Ascending aorta (tissue), 2 donors: ENCODE measurements around the gene TRUB1. TPM values are rescaled to one million over a fixed set of nuclear protein-coding genes. Genes with fewer than 3 reads are reported as not detected.

Experiments
- DNase-seq, 2 donors: peaks; one replicate each; pipeline ENCODE4 v3.0.0-alpha.2; 2019; ENCODE audit warnings: low spot score in 2 of 2
- H3K27ac ChIP-seq, 2 donors: fragments of 200-600 bp; sonication (generic); one replicate each; pipeline ENCODE4 v1.5.1; 2016 to 2017; ENCODE audit warnings: mild to moderate bottlenecking in 1 of 2
- H3K27me3 ChIP-seq: fragments of 200-600 bp; sonication (generic); one replicate; pipeline ENCODE4 v1.5.1; 2017
- H3K36me3 ChIP-seq, 2 donors: fragments of 200-600 bp; sonication (generic); one replicate each; pipeline ENCODE4 v1.5.1; 2016
- H3K4me1 ChIP-seq, 2 donors: fragments of 200-600 bp; sonication (generic); one replicate each; pipeline ENCODE4 v1.5.1; 2016 to 2017; ENCODE audit warnings: mild to moderate bottlenecking in 1 of 2
- H3K4me3 ChIP-seq, 2 donors: fragments of 200-600 bp; sonication (generic); one replicate each; pipeline ENCODE4 v1.5.1; 2016 to 2017; ENCODE audit warnings: mild to moderate bottlenecking in 1 of 2
- H3K9me3 ChIP-seq, 2 donors: fragments of 200-600 bp; sonication (generic); one replicate each; pipeline ENCODE4 v1.5.1; 2016
- intact Hi-C: fragments of 100-400 bp; cut with DNase I; formaldehyde crosslinking; loops from one replicate; pipeline ENCODE4 v1.15.1; 2023
- total RNA-seq: library from RNA; depleted of rRNA; stranded (reverse); fragments of >200 nt; gene quantifications from one replicate; pipeline ENCODE4 v1.1.0, GENCODE V29; 2016
- TF ChIP-seq, protein P1 (sequence below), 3 experiments: fragments of 200-600 bp in 2 of 3; fragments of 450-650 bp in 1 of 3; sonication (generic) in 2 of 3; IDR thresholded peaks; one replicate each; pipeline ENCODE4 v1.5.1; 2016 to 2019; ENCODE audit warnings: antibody characterized with exemption in 3 of 3, mild to moderate bottlenecking in 1 of 3, moderate library complexity in 1 of 3

Gene TRUB1
- total RNA-seq, 1 donor from 2014 or later, result 5.4 TPM

- intact Hi-C loops, result no loop called here
- no peak overlapping the region for H3K27ac ChIP-seq
- no peak for DNase-seq
Measured at GRCh38 chr10:114900658-114901057, 37.3 kb upstream of the TRUB1 start.

DNA sequence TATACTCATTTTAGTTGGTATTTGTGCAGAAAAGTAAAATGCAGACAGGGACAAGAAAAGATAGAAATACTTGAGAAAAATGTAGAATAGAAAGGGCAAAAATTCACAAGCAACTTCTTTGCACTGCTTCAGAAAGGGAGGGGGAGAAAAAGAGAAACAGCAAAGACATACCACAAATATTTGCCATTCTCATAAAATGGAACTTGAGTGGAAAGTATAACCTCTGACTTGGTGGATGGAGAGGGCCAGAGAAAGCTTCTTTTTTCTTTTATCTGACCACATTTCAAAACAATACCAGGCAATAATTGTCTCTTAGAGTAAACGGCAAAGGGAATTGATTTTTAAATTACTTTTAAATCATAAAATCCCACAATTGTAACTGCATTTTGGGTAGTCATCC lies 35.8 kb upstream of the TRUB1 start:
- intact Hi-C loops, result no loop called here
- Histone ChIP-seq H3K4me3 (no peak overlapping the region), H3K27ac (no peak overlapping the region), H3K36me3 (no peaks in the 10 kb centered on the region), H3K27me3 (no peaks in the 10 kb centered on the region), H3K4me1 (no peaks in the 10 kb centered on the region), H3K9me3 (no peaks in the 10 kb centered on the region)
- DNase-seq, result no peak
- TF ChIP-seq, protein P1, sequence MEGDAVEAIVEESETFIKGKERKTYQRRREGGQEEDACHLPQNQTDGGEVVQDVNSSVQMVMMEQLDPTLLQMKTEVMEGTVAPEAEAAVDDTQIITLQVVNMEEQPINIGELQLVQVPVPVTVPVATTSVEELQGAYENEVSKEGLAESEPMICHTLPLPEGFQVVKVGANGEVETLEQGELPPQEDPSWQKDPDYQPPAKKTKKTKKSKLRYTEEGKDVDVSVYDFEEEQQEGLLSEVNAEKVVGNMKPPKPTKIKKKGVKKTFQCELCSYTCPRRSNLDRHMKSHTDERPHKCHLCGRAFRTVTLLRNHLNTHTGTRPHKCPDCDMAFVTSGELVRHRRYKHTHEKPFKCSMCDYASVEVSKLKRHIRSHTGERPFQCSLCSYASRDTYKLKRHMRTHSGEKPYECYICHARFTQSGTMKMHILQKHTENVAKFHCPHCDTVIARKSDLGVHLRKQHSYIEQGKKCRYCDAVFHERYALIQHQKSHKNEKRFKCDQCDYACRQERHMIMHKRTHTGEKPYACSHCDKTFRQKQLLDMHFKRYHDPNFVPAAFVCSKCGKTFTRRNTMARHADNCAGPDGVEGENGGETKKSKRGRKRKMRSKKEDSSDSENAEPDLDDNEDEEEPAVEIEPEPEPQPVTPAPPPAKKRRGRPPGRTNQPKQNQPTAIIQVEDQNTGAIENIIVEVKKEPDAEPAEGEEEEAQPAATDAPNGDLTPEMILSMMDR (IDR thresholded peaks at IDR 0.05), result no peak

More at GRCh38 chr10:114900658-114901057, 37.3 kb upstream of the TRUB1 start:
- Histone ChIP-seq H3K4me3 (no peak overlapping the region), H3K4me1 (no peaks in the 10 kb centered on the region), H3K9me3 (no peaks in the 10 kb centered on the region), H3K27me3 (no peaks in the 10 kb centered on the region), H3K36me3 (no peaks in the 10 kb centered on the region)
- TF ChIP-seq, protein P1 (IDR thresholded peaks at IDR 0.05), result no peak

- DNase-seq, result no peak
- intact Hi-C loops, result no loop called here
- Histone ChIP-seq H3K4me3 (no peak overlapping the region), H3K36me3 (no peaks in the 10 kb centered on the region), H3K27ac (no peak overlapping the region), H3K4me1 (no peaks in the 10 kb centered on the region), H3K9me3 (no peaks in the 10 kb centered on the region), H3K27me3 (no peaks in the 10 kb centered on the region)
- TF ChIP-seq, protein P1 (IDR thresholded peaks at IDR 0.05), result no peak
Measured at GRCh38 chr10:114905450-114905849, 32.5 kb upstream of the TRUB1 start.

DNA sequence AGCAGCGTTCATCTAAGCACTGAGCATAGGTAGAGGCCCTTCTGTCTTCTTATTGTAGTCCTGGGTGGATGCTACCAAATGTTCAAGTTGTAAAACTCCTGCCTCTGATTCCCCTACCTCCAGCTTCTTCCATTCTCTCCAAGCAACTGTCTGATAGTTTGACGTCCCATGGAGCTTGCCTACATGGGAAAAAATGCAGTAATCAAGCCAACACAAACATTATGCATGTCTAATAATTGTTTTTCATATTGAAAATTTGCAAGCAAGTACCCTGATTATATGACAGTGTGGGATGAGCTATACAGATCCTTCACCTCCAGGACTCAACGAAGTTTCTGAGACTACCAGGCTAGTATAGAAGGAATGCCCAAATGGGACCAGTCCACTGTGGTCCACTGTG lies 31.0 kb upstream of the TRUB1 start:
- DNase-seq, result no peak
- intact Hi-C loops, result no loop called here
- no peaks in the 10 kb centered on the region for H3K9me3 ChIP-seq
- H3K27me3 ChIP-seq, result no peaks in the 10 kb centered on the region
- H3K4me3 ChIP-seq, result no peak overlapping the region
- H3K4me1 ChIP-seq, result no peaks in the 10 kb centered on the region
- no peak overlapping the region for H3K27ac ChIP-seq
- TF ChIP-seq, protein P1 (IDR thresholded peaks at IDR 0.05), result no peak
- no peaks in the 10 kb centered on the region for H3K36me3 ChIP-seq

GRCh38 chr10:114908896-114909295 lies 29.1 kb upstream of the TRUB1 start:
- Histone ChIP-seq H3K27me3 (no peaks in the 10 kb centered on the region), H3K4me1 (no peaks in the 10 kb centered on the region), H3K4me3 (no peak overlapping the region), H3K9me3 (no peaks in the 10 kb centered on the region), H3K36me3 (no peaks in the 10 kb centered on the region), H3K27ac (no peak overlapping the region)
- DNase-seq, result no peak
- intact Hi-C loops, result no loop called here
- TF ChIP-seq, protein P1 (IDR thresholded peaks at IDR 0.05), result no peak

DNA sequence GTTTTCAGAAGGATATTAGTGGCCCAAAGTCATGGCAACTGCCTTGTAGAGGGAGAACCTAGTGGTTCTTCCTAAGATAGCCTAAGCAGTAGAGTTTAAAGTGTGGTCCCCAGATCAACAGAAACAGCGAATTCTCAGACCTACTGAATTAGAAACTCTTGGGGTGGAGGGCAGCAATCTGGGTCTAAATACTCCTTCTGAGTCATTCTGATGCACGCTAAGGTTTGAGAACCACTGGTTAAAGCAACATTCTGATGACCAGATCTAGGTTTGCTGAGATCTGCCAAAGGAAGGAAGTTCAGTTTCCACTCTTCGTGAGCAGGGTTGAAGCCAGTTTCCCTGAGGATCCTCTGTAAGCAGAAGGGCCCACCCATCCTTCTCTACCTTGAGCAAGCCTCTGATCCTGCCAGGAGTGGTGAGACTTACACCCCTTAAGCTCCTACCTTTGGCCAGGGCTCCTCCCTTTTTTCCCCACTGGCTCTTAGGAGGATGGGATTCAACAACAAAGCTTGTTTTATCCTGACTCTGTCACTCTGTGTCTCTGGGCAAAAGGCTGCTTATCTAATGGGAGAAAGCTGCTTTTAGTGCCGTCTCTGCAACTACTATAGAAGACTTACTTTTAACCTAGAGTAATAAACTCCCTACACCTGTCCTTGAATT lies 26.8 kb upstream of the TRUB1 start:
- intact Hi-C loops, result no loop called here

More for the DNA sequence above, 26.8 kb upstream of the TRUB1 start:
- Histone ChIP-seq H3K36me3 (no peaks in the 10 kb centered on the region), H3K27ac (no peak overlapping the region), H3K9me3 (no peaks in the 10 kb centered on the region), H3K4me3 (no peak overlapping the region), H3K4me1 (no peaks in the 10 kb centered on the region), H3K27me3 (no peaks in the 10 kb centered on the region)
- TF ChIP-seq, protein P1 (IDR thresholded peaks at IDR 0.05), result no peak
- no peak for DNase-seq
